GM19463 (cell line): ENCODE results near the gene ARSA.
"Not testable (repeated sequence)": the region's sequence is repeated elsewhere in the genome, so short reads cannot be mapped to it uniquely, and the experiment has no call there.

Experiments used
- ATAC-seq: cut with Tn5 transposase; IDR thresholded peaks from one replicate; pipeline ENCODE4 v1.9.1; 2021; ENCODE audit warnings: mild to moderate bottlenecking, moderate library complexity; ENCODE audit not compliant: unreplicated experiment

The ARSA gene

GRCh38 chr22:50624347-50625130 is 3.4 kb downstream of the ARSA start:
- ATAC-seq: no peak

GRCh38 chr22:50622723-50623327 is 5.1 kb downstream of the ARSA start:
- ATAC-seq: no peak

GRCh38 chr22:50621948-50622722 is 5.8 kb downstream of the ARSA start:
- no peak for ATAC-seq

DNA sequence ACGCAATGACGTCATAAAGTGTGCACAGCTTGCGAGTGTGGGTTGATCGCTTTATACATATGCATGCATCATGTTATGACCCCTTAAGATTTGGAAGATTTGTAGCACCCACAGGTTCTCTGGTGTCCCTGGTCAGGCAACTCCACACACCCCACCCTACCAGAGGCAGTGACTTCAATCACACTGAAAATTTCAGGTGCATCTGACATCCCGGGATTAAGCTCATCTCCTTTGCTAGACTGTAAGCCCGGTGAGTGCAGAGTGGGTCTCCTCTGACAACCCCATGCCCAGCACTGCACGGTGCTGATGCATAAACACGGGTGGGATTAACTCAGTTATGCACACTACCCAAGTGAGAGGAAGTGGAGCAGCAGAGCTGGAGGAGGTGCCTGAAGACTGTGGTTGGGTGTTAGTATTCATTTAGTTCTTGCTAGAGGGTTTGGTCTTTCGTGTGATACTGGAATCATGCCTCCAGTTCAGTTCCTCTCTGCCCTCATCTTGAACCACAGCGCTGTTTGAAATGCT is 6.5 kb downstream of the ARSA start:
- ATAC-seq: no peak

- ATAC-seq: no peak
These were observed 7.2 kb downstream of the ARSA start for GRCh38 chr22:50620593-50621355.

GRCh38 chr22:50614296-50614695 is 13.7 kb downstream of the ARSA start:
- ATAC-seq: not testable (repeated sequence)

GRCh38 chr22:50613291-50613981 is 14.5 kb downstream of the ARSA start:
- ATAC-seq: no peak

GRCh38 chr22:50612528-50613221 is 15.3 kb downstream of the ARSA start:
- no peak for ATAC-seq

DNA sequence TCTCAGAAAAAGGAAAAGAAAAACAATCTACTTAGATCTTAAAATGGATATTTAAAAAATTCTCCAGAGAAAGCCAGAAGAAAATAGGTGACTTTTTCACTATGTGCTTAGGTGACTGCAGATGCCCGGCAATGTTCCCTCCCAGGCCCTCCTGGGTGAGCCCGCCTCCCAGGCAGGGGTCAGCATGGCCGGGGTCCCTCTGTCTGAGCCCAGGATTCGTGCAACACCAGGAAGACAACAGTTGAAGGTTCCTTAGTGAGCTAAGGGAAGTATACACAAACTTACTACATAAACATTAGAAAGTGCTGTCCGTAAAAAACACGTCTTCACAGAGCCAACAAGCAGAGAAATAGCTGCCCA is 15.8 kb downstream of the ARSA start:
- no peak for ATAC-seq

GRCh38 chr22:50611341-50612060 is 16.5 kb downstream of the ARSA start:
- ATAC-seq: no peak

DNA sequence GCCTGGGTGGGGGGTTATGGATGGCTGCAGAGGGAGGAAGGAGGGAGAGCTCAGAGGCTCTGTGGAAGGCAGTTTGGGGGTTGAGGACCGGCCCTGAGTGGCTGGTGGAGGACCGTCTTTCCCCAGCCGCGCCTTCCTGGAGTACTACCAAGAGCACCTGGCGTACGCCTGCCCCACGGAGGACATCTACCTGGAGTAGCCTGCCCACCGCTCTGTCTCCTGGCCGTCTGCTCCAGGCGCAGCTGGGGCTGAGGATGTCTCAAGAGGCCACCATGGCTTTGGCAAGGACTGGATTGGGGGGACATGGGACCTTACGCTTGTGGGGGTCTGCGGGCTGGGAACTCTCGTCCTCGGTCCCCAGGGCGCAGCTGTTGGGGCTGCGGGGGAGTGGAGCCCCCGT is 17.4 kb downstream of the ARSA start:
- no peak for ATAC-seq

DNA sequence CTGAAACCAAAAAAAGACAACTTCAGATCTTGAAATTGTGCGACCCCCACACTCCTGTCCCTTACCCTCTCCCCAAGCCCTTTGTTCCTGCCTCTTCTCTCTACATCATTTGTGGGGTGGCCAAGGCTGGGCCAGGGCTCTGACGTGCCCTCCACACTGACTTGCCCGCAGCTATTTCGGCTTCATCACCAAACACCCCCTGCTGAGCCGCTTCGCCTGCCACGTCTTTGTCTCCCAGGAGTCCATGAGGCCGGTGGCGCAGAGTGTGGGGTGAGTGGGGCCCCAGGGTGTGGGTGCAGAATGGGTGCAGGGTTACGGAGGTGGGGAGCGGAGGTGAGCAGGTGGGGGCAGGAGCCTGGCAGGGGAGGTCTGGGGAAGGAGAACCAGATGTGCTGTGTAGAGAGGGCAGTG is 17.9 kb downstream of the ARSA start:
- ATAC-seq: no peak

DNA sequence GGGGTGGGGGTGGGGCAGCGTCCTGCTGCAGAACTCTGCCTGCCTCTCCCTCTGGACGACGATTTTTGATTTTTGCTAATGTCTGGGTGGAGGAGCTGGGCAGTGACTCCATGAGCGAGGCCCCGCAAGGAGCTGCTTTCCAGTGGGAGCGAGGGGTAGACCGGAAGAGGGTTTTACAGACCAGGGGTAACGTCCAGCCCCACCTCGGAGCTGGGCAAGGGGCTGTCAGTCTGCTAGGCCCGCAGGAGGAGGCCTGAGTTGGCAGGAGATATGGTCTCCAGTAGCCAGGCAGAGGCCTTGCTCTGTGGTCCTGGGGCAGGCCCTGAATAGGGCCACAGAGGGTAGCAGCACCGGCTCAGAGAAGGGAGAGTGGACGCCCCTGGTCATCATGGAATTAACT is 18.4 kb downstream of the ARSA start:
- no peak for ATAC-seq

GRCh38 chr22:50608996-50609395 is 19.0 kb downstream of the ARSA start:
- no peak for ATAC-seq

- not testable (repeated sequence) for ATAC-seq
These were observed 19.7 kb downstream of the ARSA start for GRCh38 chr22:50608058-50608840.

DNA sequence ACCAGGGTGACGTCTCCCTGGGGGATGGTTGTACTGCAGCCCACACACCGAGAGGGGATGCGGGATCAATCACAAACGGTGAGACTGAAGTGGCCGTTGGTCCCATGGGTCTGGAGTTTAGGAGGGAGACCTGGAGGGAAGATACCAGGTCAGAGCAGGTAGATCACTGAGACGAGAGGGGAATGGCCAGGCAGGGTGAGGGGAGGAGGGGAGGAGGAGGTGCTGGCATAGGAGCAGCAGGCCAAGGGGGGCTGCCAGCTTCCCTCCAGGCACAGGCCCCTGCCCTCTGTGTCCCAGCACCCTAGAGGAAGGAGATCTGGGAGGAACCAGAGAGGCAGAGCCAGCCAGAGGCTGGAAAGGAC is 20.3 kb downstream of the ARSA start:
- no peak for ATAC-seq

DNA sequence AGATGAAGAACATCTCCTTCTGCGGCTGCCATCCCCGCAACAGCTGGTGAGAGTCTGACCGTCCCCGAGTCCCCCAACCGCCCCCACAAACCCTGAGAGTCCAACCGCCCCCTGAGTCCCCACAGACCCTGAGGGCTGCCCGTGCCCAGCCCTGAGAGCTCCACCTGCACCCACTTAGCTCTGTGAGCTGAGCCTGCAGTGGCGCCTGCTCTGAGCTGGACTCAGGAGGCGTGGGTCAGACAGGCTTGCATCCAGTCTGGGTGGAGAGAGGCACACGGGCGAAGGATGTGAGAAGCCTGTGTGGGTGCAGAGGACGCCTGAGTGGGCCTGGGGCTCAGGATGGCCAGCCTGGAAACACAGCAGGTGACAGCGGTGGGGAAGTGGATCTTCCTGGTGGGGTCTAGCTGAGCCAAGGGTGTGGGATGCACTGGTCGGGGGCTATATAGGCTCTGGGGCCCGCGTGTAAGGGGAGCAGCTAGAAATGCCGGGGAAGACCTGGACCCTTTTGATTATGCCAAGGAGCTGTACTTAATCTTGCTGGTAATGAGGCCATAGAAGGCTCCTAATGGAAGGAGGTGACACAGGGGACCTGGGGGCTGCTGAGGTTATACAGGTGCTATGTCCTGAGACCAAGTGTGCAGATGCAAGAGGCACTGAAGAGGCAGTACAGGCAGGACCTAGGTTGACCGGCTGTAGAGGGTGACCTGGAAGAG is 20.9 kb downstream of the ARSA start:
- no peak for ATAC-seq
